ENCODE results near the gene KIAA0513.
"Not testable (repeated sequence)": the region's sequence is repeated elsewhere in the genome, so short reads cannot be mapped to it uniquely, and the experiment has no call there.

The KIAA0513 gene

DNA sequence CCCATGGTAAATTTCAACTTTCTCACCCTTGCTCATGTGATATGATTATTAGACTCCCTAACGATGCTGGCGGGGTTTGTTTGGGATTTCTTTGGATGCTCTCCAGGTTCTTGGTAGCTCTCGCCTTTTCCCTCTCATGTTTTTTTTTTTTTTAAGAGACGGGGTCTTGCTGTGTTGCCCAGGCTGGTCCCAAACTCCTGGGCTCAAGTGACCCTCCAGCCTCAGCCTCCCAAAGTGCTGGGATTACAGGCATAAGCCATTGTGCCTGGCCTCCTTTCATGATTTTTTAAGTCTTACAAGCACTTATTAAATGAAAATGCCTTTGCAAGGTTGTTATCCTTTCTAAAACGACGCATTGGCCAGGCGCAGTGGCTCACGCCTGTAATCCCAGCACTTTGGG is 24.1 kb downstream of the KIAA0513 start:
- DNase-seq: no peak

DNA sequence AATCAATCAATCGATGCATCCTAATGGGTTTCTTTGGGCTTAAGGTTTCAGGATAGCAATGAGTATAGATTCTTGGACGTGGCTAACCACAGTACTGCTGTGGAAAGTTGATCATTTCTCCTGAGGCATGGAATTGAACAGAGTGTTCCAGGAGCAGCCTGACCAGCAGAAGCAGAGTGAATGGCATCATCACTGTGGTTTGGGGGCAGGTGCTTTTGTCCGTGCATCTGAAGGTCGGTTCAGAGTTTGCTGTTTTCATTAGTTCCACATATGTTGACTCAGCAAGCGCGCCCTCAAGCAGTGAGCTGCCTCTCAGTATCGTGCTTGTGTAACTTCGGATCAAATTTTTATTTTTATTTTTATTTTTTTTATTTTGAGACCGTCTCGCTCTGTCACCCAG is 24.9 kb downstream of the KIAA0513 start:
- no peak for DNase-seq

DNA sequence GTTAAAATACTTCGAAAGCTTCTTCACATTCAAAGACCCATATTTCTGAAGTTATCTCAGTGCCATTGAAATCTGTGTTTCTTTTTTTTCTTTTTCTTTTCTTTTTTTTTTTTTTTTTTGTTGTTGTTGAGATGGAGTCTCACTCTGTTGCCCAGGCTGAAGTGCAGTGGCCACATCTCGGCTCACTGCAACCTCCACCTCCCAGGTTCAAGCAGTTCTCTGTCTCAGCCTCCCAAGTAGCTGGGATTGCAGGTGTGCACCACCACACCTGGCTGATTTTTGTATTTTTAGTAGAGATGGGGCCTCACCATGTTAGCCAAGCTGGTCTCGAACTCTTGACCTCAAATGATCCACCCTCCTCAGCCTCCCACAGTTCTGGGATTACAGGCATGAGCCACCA is 26.7 kb downstream of the KIAA0513 start:
- DNase-seq: not testable (repeated sequence)

DNA sequence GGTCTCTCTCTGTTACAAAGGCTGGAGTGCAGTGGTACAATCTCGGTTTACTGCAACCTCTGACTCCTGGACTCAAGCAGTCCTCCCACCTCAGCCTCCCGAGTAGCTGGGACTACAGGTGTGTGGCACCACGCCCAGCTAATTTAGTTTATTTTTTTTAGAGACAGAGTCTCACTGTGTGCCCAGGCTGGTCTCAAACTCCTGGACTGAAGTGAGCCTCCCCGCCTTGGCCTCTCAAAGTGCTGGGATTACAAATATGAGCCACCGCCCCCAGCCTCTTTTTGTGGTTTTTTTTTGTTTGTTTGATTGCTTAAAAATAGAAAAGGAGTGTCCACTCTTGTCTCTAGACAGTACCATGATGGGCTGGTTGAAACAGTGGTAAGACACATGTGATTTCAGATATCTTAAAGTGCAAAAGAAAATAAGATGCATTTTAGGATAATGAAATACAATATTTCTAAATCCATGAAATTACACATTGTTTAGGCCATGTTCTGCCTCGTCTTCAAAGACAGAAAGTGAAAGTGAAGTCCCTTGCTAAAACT is 27.4 kb downstream of the KIAA0513 start:
- no peak for DNase-seq

DNA sequence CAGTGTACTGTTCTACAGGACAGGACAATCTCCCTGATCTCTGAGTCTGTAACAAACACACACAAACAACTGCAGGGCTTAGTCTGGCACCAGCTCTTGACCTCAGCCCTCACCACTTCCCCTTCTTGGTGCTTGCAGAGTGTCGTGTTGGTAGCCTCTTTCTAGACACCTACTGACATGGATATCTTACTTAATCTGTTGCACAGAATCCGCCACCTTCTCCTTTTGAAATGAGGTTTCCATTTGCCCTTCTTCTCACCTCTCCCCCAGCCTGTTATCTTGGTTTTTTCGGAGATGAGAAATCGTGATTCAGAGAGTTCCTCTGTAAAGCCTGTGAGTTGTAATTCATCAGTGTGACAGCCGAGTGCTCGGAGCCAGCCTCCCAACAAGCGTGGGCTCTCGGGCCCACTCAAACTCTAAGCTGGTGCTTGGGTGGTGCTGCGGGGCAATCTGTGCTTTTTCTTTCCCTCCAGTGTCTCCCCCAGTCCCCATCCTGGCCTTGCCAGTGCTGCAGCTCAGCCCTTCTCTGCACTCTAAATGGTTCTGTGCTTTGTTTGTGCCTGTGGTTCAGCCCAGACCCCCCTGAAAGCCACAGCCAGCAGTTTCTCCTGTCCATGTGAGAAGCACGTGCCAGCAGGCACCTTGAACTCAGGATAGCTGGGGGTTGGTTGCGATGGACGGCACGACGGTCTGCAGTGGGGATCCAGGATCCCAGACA is 28.1 kb downstream of the KIAA0513 start:
- peak; percentile 86 for DNase-seq

DNA sequence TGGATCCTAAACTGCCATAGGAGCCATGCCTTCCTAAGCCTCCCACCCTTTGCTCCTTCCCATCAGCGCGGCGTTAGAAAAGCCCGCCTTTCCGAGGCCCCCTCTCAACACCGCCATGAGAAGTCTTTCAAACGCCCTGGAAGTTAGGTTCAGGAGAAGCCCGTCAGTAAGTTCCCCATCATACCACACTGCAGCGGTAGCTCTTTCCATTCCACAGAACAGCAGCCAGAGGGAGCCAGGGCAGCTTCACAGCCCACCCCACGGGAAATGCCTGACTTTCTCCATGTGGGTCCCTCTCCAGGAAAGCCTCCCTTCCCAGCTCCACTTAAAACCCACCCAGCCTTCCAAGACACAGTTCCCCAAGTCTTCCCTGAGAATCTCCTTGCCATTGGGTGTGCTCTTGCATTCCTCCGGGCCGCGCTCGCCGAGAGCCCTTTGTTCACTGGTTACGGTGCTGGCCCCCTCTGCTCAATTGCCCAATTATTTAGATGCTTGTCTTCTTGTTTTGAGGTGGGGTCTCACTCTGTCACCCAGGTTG is 28.7 kb downstream of the KIAA0513 start:
- DNase-seq: no peak

DNA sequence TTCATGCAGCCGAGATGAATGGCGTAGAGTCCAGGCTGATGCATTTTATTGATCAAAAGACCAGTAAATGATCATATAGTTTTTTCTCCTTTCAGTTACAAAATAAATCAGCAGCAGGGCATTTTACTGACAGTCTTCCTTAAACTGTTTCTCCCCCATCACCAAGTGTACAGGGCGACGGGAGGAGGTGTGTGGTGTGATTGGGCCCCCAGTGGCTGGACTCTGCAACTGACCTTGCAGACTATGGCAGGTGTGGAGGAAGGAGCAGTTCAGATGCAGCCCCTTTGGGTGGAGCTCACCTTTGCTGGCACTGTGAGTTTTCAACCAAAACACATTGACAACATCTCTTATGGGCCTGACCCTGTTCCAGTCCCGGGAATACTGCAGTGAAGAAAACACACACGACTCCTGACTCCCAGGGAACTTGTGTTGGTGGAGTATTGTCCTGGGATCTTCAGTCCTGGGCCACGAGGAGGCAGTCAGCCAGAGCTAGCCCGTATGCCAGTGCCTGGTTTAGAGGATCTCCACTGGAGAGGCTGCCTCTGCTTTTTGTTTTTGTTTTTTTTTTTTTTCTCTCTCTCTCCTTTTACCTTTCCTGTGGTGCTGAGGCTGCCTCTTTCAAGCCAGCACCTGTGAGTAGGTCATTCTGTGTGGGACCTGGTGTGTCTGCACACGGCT is 29.8 kb downstream of the KIAA0513 start:
- DNase-seq: peak; percentile 8

DNA sequence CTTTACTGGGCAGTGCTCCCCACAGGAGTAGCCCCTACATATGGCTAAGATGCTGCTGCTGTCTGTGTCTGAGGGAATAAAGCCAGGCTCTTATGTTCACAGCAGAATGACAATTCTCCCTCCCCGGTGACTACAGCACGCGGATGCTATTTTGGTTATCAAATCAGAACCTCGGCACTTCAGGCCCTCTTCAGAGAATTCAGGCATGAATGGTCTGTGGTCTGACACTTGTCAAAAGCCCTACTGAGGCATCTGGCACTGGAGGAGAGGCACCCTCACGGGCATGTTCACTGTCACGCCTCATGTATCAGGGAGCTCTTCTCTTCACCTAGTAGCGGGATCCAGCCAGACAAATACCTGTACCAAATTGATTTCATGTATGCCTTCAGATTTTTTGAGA is 30.4 kb downstream of the KIAA0513 start:
- DNase-seq: no peak

DNA sequence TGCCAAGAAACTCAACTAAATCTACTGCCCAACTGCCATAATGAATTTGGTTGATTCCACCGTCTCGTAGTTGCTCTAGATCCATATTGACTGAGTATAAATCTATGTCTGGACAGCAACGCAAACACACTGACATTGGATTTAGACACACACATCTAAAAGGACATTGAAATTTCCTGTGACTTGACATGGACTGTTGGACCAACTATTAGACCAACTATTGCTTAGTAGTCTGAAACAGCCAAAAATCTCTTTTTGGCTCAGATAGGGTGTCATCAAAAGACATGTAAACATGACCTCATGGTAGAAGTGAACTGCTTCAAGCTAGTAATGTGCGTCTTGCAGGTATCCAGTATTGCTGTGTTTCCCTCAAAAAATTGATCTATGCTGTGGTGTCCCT is 31.3 kb downstream of the KIAA0513 start:
- no peak for DNase-seq

DNA sequence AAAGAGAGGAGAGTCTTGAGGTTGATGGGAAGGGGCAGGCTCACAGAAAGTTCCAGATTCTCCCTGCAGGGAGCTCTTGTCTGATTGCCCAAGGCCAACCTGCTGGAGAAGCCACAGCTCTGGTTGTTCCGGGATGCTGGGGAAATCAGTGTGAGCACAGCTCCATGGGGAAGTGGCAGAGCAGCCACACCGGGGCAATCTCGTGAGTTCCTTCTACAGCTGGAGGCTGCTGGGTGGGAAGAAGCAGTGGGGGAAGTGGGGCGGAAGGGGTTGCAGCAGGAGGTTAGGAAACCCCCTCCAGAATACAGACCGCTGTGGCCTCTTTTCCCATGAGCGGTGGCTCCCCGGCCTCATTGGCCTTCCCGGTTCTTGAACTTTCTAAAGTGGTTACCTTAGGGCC is 34.0 kb downstream of the KIAA0513 start:
- DNase-seq: no peak

DNA sequence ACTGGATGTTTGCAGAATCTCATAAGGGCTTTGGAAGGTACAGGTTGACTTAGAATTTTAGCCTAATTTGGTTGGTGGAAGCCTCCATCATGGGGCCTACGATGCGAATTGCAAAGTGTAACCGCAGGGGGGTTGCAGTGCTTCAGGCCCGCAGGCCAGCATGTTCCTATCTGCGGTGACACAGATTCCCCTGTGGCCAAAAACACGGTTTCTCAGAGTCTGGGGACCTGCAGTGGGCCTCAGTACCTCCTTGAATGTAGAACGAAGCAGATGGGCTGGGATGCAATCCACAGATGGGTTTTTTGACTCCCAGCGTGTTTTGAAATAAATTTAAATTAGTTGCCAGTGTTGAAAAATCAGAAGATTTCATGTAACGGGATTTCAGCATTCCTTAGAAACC is 34.7 kb downstream of the KIAA0513 start:
- DNase-seq: no peak

DNA sequence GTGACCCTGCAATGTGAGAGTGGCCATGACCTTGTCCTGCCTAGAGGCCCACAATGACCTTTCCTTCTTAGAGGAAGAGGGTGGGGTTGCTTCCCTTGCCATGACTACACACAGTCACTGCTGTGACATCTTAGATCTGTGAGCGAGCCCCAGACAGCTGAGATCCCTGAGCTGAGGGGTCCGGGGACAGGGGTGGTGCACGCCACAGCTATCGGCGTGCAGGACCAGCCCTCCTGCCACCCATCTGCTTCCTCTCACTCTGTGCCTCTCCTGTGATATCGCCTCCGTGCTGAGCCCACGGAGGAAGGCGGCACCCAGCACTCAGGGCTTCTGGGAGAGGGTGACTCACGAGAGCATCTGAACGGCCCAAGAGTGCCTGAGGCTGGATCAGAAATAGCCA is 35.2 kb downstream of the KIAA0513 start:
- no peak for DNase-seq

DNA sequence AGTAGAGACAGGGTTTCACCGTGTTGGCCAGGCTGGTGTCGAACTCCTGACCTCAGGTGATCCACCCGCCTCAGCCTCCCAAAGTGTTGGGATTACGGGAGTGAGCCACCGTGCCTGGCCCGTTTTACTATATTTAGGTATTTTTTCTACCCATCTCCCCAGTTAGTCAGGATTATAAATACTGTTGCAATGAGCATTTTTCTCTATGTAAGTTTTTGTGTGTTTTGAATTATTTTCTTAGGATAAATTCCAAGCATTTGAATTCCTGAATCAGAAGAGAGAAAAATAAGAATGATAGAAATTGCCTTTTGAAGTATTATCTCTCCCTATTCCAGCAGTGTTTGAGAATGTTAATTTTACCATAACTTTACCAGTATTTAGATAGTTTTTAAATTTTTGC is 36.6 kb downstream of the KIAA0513 start:
- no peak for DNase-seq

DNA sequence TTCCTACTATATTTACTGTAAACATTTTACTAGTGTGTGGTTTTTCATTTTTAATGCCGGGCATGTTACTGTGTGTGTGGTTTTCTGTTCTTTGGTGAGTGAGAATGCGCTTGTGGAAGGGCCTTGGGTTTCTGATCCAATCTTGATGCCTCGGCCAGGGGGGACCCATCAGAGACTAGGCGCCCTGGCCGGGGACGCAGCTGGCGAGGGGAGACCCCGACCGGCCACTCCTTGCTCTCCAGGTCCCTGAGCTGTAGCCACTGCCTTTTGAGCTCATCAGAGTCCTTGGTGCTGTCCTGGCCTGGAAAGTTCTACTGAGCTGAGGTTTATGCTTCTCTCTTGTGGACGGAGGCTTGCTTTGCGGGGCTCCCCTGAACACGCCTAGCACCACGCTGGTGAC is 37.5 kb downstream of the KIAA0513 start:
- DNase-seq: no peak

DNA sequence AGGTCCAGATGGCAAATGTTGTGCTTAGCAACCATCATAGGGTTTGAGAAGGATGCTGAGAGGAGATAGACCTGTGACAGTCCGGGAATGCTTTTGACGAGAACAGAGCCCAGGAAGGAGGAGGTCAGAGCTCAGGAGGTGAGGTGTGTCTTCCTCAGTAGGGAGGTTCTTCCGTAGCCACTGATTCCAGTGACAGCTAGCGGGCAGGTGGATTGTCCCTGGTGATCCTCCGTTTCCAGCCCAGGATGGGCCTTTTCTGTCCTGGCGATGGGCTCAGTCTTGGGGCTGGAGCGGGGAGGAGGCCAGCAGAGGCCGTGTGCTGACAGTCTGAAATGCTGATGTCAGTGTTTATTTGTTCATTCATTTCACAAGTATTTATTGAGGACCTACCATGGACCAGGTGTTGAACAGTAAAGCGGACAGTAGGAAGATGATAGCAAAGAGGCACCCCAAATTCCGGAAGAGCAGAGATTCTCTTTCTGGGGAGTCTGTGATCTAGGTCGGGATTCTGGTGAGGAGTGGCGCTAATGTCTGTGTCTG is 38.8 kb downstream of the KIAA0513 start:
- DNase-seq: no peak

DNA sequence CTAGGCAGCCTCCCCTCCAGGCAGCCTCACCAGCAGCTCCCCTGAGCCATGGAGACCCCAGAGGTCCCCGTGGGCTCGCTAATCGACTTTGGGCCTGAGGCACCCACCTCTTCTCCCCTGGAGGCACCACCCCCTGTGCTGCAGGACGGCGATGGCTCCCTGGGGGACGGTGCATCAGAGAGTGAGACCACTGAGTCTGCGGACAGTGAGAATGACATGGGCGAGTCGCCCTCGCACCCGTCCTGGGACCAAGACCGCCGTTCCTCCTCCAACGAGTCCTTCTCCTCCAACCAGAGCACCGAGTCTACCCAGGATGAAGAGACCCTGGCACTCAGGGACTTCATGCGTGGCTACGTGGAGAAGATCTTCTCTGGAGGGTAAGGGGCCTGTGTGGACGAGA is 39.4 kb downstream of the KIAA0513 start:
- no peak for DNase-seq

DNA sequence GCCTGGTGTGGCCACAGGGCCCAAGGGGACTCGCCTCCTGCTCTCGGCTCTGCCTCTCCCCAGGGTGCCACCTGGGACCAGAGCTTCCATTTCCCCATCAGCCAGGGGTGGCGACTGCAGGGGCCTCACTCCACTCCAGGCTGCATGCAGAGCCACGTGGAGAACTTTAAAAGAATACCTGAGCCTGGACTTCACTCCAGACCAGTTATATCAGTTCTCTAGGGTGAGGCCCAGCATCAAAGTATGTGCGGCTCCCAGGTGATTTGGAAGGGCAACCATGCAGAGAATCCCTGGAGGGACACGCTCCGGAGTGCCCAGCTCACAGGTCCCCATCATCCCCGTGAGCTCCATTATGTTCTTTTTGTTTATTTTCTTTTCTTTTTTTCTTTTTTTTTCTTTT is 39.8 kb downstream of the KIAA0513 start:
- no peak for DNase-seq

DNA sequence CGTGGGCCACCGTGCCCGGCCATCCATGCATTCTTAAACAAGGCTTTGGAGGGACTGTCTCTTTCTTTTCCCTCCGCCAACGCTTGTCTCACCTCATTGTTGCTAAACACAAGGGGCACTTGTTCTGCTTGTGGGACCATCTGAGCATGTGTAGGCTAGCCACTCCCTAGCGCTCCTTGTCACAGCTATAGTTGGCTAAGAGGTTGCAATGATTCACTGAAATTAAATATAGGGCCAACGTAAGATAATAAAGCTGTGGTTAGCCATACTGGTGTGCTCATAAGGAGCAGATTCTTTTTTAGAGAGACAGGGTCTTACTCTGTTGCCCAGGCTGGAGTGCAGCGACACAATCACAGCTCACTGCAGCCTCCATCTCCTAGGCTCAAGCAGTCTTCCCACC is 41.2 kb downstream of the KIAA0513 start:
- DNase-seq: no peak

DNA sequence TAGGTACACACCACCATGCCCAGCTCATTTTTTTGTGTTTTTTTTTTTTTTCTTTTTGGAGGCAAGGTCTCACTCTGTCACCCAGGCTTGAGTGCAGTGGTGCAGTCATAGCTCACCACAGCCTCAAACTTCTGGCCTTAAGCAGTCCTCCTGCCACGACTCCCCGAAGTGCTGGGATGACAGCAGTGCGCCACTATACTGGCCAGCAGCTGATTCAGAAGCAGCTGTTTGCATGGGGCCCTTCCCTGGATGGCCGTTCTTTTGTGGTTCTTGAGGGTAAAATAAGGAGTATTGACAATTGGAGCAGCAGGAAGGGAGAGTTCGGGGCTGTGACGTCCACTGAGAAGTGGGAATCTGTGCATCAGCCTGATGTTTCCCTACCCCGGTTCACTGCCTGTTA is 41.6 kb downstream of the KIAA0513 start:
- no peak for DNase-seq

DNA sequence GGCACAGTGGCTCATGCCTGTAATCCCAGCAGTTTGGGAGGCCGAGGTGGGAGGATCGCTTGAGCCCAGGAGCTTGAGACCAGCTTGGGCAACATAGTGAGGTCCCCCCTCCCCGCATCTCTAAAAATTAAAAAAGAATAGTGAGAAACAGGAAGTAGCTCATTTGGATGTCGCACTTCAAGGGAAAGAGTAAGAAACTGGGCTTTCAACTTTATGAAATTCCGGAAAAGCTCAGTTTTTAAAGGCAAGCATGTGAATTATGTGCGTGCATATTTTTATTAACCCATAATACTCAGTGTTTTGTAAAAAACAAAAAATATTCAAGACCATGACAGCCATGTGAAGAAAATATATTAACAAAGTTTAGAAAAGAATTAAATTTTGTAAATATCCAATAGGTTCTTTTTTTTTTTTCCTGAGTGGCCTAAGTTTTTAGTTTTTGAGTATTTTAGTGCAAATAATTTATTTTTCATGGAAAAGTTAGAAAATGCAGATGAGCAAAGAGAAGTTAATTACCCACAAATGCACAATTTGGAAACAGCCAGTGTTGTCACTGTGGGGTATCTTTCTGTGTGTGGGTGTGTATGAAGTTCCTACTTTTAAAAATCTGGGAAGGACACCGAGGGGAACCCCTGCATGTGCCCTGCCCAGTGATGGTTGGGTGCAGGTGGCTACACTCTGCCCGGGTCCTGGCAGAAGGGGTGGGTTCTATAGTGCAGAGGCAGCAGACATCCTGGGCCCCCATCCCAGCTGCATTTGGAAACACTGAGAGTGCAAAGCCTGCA is 44.7 kb downstream of the KIAA0513 start:
- no peak for DNase-seq

DNA sequence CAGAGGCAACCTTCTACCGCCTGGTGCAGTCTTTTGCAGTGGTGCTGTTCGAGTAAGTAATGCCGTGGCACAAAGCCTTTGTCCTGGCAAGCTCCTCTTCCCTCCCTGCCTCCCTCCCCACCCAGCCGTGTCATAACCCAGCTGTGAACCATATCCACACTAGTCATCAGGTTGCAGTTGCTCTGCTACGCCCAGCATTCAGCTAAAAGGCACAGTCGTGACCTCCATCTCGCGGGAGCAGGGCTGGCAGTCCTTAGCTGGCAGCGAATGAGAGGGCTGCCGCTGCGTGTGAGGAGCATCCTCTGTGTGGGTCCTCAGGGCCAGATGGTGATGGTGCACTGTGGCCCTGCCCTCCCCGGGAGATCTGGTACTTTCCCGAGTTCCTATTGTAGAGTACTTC is 45.4 kb downstream of the KIAA0513 start:
- no peak for DNase-seq

DNA sequence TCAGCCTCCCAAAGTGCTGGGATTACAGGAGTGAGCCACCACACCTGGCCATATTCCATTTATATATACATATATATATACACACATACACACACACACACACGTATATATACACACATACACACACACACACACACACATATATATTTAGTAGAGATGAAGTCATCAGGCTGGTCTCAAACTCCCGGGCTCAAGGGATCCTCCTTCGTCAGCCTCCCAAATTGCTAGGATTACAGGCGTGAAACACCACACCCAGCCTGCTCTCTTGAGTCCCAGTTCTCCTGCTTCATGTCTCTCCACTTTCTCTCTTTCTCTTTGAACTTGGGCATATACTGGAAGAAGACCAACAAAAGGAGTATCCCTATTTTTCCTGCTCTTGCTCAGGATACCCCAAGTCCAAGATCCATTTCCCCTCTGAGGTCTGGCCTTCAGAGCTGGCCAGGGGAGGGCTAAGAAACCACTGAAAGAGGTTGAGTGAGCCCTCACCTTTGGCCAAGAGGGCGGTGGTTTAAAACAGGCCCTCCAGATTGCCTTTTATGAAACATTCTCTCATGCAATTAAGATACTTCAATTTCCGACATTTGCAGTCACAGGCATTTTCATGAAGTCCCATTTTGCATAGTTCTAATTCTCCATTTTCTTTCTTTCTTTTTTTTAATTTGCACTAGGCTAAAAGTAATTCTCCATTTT is 46.8 kb downstream of the KIAA0513 start:
- no peak for DNase-seq
